Measurements from ENCODE around the gene DBNDD1.

GRCh38 chr16:90032674-90033331, 13.5 kb upstream of the DBNDD1 start:
- TF ChIP-seq CTCF (IDR thresholded peaks at IDR 0.05) (no peak), RAD21 (IDR thresholded peaks at IDR 0.05; ENCODE audit: low read length) (no peak), ZBTB33 (IDR thresholded peaks at IDR 0.05; ENCODE audit: borderline replicate concordance, low read depth) (no peak), YY1 (IDR thresholded peaks at IDR 0.05; ENCODE audit: low read depth) (no peak), FOSL2 (IDR thresholded peaks at IDR 0.05; ENCODE audit: borderline replicate concordance, low read depth) (no peak), USF2 (IDR thresholded peaks at IDR 0.05; ENCODE audit: borderline replicate concordance, low read depth, low read length) (no peak), REST (IDR thresholded peaks at IDR 0.05; ENCODE audit: low read depth, low read length) (no peak), RFX5 (IDR thresholded peaks at IDR 0.05; ENCODE audit: low read length) (no peak)

All from SK-N-SH (cell line).